NCI-H446 treated with DMSO at 0.1 percent for 48 hours (cell line): ENCODE measurements around the gene ARHGAP24.
A peak's percentile ranks its signal among the peaks of the same experiment; 100 is the strongest.

ENCODE experiments used
- DNase-seq: peaks from one replicate; lab custom pipeline; 2025; lab: John Stamatoyannopoulos, UW

ARHGAP24 gene

DNA sequence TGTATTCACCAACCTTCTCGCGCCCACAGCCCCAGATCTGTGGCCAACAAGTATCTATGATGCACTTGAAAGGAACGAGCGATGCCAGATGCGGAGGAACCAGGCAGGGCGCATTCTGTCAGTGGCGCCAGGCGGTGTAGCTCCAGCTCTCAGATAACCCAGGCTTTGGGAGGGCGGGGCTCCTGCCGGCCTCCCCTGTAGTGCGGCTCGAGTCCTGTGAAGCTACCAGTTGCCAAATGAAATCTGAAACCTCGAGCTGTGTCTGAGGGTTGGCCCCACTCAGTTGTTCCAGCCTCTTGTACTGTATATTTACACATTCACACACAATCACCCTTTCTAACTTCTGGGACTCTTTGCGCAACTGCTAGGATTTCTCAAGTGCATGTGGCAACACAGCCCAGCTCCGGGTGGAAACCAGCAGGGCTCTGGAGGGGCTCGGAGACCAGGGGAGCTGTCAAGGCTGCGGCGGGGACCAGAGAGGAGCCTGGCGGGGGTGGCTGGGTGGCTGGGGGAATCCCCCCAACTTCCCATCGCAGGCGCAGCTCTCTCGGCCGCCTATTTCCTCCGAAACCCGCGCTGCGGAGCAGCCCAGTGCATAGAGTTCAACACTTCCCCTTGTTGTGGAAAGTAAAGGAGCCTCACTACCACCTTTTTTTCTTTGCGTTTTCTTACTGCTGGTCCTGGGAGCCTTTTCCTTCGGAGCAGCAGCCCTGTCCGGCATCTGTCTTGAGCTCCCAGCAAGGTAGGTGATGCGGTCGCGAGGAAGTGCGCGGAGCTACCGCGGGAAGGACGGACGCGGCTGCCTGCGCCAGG lies at the start of gene ARHGAP24:
TSS of gene ARHGAP24 (plus strand) at position 333 of the 813 bp plus-strand sequence.
- DNase-seq = no peak

DNA sequence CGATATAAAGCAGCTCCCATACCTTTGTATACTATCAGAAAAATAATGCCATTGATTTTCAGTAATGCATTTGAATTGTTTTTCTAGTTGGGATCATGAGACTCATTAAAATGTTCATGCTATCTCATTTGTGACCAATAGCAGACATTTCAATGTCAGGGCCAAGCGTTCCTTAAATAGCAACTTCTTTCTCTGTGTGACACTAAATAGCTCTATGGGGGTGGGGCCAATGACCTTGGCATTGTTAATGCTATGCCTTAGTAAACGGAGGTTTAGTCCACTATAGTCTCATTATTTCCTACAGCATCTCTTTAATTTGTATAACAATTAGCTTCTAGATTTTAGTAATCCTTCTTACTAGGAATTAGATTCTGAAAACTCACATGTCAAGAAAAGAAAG lies 48.6 kb upstream of the ARHGAP24 start:
- DNase-seq = no peak

DNA sequence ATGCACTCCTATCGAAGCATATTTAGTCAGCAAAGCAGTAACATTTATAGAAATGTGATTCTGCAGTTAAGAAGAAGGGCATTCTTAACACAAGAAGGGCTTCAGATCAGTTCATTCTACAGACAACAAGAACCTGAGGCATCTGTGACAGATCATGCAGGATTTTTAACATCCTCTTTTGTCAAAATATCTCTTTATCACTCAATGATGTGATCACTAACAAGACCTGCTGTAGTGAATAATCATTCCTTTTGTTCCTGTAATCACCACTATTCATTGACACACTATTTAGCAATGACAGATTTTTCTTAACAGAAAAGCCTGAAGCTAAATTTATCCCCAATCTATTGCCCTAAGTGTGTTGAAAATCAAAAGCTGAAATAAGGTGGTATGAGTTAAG lies 47.8 kb upstream of the ARHGAP24 start:
- no peak for DNase-seq

DNA sequence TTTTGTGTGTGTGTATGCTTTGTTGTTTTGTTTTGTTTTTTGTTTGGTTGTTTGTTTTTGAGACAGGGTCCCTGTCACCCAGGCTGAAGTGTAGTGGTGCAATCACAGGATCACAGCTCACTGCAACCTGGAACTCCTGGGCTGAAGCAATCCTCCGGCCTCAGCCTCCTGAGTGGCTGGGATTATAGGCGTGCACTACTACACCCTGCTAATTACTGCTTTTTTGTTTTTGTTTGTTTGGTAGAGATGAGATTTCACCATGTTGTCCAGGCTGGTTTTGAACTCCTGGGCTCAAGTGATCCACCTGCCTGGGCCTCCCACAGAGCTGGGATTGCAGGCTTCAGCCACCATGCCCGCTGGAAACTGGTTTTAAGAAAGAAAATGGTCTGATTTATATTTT lies 44.7 kb upstream of the ARHGAP24 start:
- DNase-seq = no peak

DNA sequence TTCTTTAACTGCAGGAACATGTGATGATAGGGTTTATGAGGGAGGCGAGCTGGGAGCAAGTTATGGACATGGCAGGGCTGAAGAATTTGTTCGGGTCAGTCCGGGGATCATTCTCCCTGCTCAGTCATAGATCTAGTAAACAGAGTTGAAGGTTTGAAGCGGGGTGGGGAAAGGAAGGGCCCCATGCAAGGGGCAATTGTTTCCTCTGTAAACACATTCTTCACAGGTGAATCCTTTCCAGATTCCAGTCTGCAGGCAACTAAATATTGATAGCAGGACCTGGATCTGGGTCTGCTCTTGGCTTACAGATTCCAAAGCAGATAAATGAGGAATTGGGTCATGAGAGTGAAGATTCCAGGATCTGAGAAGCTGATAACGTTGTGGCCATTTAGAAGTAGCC lies 44.3 kb upstream of the ARHGAP24 start:
- DNase-seq = no peak

DNA sequence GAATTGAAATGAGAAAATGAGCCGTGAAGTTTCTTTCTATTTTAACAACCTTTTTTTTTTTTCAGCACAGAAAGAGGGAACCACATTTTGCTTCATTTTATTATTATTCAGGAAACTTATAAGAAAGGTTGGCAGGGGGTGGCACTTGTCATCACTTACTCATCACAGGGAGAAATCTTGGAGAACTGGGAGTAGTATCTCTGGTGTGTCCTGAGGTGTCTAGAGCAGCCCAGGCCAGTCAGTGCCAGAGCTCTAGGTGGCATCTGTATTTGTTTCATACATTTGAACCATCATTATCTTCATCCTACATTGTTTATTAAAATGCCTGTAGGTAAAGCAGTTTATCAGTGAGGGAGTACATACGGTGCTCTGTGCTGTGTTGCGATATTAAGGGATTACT lies 43.8 kb upstream of the ARHGAP24 start:
- DNase-seq = no peak

DNA sequence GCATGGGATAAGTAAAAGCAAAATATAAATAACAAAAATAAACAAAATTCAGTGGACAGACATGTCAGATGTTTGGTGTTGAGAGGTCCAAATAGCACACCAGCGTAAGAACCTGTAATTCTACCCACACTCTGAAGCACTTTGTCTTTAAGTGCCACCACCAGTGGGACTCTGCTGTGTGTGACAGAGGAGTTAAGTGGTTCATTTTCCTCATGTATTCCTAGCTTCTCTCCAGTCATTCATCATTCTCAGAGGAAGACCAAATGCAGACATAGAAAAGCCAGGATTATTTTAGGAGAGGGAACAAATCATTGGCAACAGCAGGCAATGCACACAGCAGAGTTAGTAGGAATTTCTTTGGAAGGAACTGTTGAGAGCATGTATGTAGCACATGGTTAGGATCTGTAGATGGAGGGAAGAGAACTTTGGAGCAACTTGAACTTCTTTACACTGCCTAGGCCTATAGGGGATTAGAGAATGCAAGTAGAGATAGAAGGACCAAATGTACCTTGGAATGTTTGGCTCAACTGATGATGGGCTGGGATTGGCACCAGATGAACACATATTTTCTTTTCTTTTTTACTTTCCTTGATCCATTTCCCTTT lies 43.0 kb upstream of the ARHGAP24 start:
- DNase-seq = no peak

DNA sequence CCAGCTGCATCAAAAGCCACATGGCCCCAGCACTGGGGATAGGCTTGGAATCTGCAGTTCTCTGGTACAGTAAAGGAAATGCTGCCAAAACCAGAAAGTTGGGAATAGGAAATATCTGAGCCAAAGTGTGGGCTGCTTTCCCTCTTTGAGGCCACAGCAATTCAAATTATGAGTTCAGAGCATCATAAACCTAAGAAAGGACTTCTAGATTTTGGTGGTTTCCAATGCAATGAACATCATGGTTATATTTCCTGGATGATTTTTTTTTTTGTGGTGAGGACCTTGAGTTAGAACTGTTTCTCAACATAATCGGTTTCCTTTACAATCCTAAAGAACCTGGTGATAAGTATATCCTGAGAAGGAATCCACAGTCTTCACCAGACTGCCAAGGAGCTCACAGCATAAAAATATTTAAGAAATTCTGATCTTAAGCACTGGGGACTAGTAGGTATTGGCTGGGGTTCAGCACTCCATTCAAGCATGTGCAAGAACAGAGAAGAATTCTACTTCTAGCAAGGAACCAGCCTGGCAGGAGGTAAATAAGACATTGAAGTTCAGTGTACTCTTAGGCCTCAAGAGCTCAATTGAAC lies 29.8 kb upstream of the ARHGAP24 start:
- no peak for DNase-seq

DNA sequence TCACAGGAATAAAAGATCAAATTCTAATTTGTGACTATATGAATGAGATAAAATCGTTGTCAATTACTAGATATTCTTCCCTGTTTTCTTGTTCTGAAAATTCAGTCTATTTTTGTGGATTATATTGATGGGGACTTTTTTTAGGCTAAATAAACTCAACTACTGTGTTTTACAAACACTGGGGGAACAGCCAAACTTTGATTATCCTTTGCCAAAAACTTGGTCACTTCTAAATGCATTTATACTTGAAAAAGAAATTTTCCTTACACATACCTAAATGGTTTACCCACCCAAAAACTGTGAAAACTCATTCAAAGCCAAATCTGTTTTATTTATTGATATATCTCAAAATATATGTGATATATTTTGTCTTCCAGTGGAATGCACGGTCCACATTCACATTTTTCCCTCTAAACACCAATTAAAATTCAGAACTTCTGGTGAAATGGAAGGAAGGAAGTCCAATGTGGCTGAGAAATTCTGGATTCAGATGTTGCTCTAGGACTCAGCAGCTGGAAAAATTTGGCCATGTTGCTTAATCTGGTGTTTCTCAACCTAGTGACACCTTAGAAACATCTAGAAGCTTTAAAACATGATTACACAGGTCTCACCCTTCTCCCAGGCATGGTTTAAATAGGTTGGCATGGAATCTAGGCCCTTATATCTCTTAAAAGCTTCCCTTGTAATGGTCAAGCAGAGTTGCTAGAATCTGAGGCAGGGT lies 28.6 kb upstream of the ARHGAP24 start:
- DNase-seq = no peak

DNA sequence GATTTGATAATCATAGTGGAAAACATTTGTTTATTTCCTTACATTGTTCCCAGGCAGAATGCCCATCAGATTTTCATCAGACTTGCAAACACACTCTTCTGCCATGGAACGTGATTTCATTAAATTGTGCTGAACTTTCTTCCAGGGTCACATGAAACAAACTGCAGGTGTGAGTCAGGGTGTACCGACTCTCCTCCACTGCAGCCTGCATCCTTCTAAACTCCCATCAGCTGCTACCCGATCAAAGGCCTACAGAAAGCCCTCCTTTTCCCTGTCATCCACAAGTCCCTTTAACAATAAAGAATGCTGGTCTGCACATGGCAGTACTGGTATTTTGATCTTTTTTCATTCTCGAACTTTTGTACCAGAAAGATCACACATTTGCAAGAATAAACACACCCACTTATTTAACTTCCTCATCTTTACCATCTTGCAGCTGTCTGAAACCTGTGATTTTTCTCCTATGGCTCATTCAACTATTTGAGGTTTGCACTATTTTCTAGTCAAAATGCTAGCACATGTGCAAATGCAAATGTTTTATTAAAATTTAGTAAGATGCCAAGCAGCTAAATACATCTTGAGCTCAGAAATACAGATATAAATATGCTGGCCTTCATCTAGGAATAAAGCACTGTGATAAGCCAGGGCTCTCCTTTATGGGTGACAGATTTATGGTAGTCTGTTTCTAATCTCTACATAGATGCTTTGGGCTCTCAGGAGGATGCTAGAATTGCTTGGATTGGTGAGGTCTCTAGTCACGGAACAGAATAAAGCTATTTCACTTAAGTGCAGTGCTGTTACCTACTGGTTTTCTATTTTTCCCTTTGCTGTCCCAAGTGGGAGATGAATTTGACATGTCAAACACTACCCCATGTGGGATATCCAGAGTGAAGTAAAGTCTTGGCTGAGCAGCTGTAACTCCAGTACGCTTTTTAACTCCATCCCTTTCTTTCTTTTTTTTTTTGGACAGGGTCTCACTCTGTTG lies 25.8 kb upstream of the ARHGAP24 start:
- DNase-seq = no peak

DNA sequence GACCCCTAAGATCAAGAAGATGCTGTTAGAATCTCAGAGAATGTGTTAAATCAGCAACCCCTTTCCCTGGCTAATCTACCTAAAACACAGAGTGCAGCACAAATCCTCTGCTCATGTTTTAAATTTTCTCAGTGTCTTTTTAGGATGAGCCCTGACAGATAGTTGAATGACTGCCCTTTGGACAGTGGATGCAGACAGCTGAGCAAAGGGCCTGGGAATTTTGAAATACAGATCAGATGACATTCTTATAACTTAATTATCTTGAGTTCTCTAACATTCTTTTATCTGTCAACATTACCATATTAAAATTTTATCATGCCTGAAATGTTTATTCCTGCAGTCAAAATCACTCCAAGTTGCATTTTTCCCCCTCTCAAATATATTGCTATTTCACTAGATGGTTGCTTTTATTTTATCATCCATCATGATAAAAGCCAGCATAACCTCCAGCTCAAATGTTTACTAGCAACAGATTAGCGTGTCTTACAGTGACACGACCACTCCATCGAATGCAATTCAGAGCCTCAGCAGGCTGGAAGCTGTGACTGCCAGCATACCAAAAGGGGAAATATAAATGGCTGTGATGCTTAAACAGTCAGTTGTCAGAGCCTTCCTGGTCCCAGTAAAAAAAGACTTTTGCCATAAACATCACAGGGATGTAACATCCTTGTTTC lies 22.8 kb upstream of the ARHGAP24 start:
- DNase-seq = no peak

DNA sequence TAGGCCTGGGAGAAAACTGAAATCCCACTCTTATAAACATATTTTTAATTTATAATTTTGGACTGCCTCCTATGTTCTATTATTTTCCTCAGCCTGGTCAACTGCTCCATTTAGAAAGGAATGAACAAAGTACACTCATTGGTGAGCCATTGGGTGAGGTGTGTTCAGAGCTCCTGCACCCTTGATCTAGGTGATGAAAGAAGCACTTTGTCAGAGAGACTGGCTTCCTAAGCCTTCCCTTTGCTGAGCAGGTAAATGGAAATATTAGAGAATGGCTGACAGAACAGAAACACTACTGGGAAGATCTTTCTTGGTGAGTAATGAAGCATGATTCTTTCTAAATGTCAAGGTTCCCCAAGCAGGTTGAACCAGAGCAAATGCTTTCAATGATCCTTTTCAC lies 19.0 kb upstream of the ARHGAP24 start:
- DNase-seq = no peak

DNA sequence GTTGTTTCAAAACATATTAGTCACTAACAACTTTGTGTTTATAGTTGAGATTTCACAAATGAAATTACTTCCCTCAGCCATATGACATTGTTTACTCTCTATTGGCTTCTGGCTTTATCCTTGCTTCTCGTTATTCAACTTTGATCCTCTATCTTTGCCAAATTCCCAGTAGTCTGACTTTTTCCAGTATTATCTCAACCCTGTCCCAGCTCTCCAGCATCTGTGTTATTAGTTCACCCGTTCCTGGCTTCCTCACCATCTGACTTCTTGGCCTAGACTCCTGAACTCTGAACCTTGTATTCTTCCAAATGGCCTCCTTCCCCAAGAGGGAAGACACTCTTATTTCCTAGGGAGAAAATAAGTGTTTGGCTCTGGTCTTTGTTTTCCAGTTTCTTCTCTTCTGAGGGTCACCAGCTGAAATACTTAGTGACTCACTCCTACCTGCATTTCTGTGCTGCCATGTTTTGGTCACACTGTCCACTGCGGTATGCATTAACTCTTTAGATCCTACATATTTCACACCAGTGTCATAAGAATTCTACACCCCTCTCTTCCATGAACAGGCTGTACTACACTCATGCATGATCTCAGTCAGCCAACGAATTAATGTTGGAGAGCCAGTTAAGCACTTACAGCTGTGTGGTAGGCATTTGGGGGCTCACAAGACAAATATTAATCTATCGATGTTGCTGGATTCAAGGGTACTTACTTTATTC lies 17.0 kb upstream of the ARHGAP24 start:
- DNase-seq = peak; percentile 45

DNA sequence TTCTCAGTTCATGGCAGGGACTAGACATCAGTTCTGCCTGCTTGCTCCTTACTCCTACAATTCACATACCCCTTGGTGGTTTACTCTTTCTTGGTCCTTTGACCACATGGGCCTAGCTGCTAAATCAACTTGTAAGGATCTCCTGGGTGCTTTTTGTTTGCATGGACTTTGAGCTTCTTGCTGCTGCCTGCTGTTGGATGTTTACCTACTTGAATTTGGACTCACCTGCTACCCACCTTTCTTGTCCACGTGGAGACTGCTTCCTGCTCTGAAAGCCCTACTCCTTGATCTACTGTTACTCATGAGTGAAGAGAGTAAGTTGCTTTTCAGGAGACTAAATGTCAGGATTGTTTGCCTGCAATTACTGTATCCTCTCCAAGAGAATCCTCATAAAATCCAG lies 15.2 kb upstream of the ARHGAP24 start:
- no peak for DNase-seq

DNA sequence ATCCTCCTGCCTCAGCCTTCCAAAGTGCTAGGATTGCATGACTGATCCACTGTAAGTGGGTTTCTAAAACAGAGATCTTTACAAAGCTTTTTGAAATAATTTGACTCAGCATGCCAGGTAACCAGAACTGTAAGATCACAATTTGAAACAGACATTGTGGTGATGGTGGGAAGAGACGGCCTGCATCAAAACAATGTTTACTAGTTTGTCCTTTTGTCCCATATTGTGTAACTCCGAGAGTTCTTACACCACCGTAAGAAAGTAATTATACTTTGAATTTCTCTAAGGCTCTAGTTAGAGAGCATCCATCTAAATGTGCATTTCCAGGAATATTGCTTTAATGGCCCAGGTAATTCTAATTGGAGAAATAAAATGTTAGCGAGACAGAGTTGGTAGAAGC lies 594 bp upstream of the ARHGAP24 start:
- DNase-seq = no peak

DNA sequence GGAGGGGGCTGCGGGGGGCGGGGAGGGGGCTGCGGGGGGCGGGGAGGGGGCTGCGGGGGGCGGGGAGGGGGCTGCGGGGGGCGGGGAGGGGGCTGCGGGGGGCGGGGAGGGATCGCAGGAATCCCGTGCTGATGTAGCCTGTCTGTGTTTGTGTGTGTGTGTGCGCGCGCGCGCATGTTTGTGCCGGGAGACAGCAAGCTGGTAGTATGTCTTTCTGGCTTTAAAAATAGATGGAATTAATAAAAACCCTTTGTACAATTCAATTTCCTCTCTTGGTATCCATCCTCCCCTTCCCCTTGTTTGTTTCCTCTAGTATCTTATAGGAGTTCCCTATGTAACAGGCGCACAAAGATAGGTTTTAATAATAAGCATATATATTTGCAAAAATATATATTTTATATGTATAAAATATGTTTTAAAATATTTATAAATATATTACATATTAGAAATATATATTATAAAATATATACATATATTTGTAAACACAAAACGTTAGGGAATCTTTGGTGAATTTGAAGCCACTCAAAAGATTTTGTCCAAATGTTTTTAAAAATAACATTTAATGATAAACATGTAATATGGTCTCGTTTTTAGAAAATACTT lies 782 bp downstream of the ARHGAP24 start:
- no peak for DNase-seq

DNA sequence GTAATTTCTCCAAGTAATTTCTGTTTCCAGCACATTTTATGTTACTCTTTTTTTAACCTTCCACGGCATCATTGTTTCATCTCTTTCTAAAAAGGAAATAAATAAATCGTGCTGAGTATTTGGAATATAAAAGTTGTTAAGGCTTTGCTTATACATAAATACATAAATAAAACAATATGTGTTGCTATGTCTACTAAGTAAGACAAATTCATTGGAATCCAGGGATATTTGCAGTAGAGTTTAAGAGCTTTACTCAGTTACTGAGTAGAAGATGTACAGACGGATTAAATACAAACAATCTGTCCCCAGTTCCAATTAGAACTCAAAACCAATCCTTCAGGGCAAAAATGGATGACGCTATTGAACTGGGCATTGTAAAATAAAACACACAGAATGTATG lies 1.4 kb downstream of the ARHGAP24 start:
- no peak for DNase-seq

DNA sequence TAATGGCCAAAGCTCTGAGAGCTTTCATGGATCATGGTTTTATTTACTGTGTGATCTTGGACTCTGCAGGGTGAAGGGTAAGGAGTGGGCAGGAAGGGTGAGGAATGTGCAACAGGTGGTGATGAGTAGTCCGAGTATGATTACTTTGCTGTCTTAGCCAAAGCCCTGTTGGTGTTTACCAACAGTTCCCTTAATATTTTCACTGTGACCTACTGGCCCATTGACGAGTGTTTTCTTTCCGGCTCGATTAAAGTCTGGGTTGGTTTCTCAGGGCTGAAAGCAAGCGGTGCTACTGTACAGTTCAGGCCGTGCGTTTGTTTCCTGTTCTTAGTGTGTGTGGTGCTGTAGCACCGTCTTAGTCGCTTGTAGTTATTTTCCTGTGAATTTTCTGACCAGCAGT lies 2.6 kb downstream of the ARHGAP24 start:
- no peak for DNase-seq

DNA sequence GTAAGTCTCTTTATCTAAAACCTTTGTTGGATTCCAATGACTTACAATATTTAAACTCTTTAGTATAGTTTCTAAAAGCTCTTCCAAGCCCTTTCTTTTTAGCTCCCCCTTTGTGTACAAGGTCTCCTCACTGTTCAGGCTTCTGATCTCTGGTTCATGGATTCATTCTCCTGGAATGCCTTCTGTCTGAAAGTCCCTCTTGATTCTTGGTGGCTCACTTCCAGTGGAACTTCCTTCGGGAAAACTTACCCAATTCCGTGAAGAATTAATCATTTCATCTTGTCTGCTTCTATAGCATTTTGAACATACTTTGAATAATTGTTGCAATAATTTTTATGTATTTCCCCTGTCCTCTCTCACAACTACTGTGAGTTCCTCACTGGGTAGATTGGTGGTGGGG lies 3.6 kb downstream of the ARHGAP24 start:
- no peak for DNase-seq
